Midbrain (tissue), 1 donor: ENCODE data around the gene KRTAP6-1.

Experiments
- DNase-seq: peaks from one replicate; lab custom pipeline; 2025; lab: John Stamatoyannopoulos, UW

The KRTAP6-1 gene

DNA sequence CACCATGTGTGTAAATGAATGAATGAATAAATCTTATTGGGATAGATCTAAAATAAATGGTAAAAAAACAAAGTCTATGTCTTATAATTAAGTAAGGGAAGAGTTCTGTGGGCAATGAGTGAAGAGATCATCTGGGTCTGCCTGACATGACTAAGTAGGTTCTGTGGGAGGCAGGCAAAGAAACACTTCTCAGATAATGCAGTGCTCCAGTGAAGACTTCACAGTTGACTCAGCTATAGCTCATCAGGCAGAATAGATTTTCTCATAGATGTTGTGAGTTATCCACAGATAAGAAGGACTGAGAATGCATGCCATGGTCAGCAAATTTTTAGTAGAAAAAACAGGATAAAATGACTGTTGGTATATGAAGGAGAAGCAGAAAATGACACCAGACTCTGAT lies 36.0 kb downstream of the KRTAP6-1 start:
- no peak for DNase-seq

DNA sequence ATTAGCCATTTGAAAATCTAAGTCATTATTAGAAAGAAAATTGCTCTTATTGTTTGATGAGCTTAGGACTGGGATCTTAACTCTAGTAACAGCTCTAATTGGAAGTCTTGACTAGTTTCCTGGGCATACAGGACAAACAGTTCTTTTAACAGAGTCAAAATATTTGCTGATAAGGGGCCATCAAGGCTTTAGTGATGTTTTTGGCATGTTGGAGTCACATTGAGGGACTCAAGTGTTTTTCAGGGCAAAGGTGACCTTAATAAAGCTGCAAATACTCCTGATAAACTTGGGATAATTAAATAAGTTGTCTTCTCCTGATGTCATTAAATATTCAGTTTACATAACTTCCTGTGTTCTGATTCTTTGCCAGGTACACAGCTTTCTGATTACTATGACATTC lies 46.1 kb downstream of the KRTAP6-1 start:
- no peak for DNase-seq

DNA sequence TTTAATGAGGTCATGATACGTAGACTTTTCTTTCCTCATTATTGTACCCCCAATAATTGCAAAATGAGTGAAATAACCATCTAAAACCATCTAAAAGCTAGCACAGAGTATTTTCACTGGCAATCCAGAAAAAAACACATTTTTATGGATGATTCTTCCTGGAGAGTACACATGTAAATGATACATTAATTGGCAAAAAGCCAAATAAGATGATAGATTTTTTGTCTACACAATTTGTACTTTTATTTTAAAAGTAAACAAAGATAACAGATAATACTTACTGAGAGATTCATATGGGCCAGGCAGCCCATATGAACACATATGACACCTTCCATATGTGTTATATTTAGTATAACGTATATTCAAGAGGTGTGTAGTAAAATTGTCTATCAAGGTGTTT lies 50.1 kb downstream of the KRTAP6-1 start:
- DNase-seq, result no peak
